Measurements from ENCODE around the gene DLGAP4. TPM values are rescaled to one million over a fixed set of nuclear protein-coding genes. Genes with fewer than 3 reads are reported as not detected.

The DLGAP4 gene
- total RNA-seq, 1 experiment from 2014 or later = 59.9 TPM

DNA sequence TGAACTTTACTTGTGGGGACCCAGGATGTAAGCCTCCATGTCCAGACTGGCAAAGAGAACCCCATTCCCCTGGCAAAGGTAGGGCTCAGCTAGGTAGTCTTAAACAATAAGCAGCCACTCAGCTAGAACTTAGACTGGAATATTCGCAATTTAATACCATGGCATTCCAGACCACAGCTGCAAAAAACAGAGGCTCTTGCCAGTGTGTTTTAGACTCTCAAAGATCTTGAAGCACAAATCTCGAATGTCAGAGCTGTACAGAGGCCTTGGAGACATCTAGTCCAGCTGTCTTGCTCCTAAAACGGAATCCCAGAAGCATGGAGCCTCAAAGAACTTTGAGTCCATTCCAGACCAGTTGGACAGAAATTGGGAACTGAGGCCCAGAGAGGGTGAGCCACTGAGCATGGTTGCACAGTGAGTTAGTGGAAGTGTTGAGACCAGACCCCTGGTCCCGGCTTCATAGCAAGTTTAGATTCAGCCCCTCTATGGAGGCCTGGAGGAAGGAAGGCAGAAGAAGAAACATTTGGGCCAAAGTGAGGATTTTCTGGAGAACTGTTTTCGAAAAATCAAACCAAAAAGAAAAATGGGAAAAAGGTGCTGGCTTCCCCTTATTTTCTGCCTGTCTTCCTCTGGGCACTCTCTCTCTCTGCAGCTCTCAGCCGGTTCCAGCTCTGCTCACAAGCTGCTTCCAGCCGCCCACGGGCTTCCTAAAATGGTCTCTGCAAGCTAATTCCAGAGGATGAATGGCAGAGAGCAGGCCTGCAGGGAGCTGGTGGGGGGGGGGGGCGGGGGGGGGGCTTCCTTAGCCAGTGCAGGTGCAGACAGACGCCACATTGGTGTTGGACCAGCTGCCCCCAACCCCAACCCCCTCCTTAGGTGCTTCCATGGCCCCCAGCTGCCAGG, 37.4 kb upstream of the DLGAP4 start:
- Histone ChIP-seq H3K36me3 (ENCODE audit: insufficient read depth, low read length, poor library complexity, severe bottlenecking) (no peaks in the 10 kb centered on the region), H3K27me3 (replicated peaks; ENCODE audit: insufficient read depth, low read depth, low read length, poor library complexity) (no peaks in the 10 kb centered on the region), H3K4me1 (ENCODE audit: insufficient read depth, low read length, poor library complexity, severe bottlenecking) (no peaks in the 10 kb centered on the region), H3K4me3 (ENCODE audit: low read depth, low read length, poor library complexity, severe bottlenecking) (no peak overlapping the region), H3K27ac (ENCODE audit: low read depth, low read length, poor library complexity, severe bottlenecking) (no peak overlapping the region), H3K9me3 (ENCODE audit: low read depth, low read length, poor library complexity, severe bottlenecking) (no peaks in the 10 kb centered on the region)
- ChIA-PET CTCF (no interaction called here), POLR2A (ENCODE audit: low non-redundant PET) (no interaction called here)
- BruUV-seq (replicated peaks) = no TSS peak
- intact Hi-C loops (cut with micrococcal nuclease; ENCODE audit: unreplicated experiment) = no loop called here
- DNase-seq (ENCODE audit: low spot score) = peak; percentile 12
- TF ChIP-seq EZH2 (IDR thresholded peaks at IDR 0.05; ENCODE audit: borderline replicate concordance, low read depth, low read length, poor library complexity, severe bottlenecking) = no peak
- TF ChIP-seq, protein P1, sequence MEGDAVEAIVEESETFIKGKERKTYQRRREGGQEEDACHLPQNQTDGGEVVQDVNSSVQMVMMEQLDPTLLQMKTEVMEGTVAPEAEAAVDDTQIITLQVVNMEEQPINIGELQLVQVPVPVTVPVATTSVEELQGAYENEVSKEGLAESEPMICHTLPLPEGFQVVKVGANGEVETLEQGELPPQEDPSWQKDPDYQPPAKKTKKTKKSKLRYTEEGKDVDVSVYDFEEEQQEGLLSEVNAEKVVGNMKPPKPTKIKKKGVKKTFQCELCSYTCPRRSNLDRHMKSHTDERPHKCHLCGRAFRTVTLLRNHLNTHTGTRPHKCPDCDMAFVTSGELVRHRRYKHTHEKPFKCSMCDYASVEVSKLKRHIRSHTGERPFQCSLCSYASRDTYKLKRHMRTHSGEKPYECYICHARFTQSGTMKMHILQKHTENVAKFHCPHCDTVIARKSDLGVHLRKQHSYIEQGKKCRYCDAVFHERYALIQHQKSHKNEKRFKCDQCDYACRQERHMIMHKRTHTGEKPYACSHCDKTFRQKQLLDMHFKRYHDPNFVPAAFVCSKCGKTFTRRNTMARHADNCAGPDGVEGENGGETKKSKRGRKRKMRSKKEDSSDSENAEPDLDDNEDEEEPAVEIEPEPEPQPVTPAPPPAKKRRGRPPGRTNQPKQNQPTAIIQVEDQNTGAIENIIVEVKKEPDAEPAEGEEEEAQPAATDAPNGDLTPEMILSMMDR (conservative IDR thresholded peaks at IDR 0.05; ENCODE audit: low read depth, low read length) = no peak

DNA sequence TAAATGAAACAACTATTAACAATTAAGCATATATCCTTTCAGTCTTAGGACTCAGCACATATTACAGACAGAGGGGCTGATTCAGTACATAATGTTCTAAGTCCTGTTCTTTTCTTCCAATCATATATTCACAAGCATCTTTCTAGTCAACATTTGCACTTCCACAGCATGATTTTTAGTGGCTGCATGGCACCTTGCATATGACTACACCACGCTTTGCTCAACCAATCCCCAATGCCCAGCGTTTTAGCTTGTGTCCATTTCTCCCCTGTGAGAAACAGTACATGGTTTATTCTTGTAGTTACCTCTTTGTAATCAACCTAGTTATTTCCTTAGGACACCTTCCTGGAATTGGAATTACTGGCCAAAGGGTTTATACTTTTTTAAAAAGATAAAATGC, 36.6 kb upstream of the DLGAP4 start:
- Histone ChIP-seq H3K27me3 (replicated peaks; ENCODE audit: insufficient read depth, low read depth, low read length, poor library complexity) (no peaks in the 10 kb centered on the region), H3K9me3 (ENCODE audit: low read depth, low read length, poor library complexity, severe bottlenecking) (no peaks in the 10 kb centered on the region), H3K4me3 (ENCODE audit: low read depth, low read length, poor library complexity, severe bottlenecking) (no peak overlapping the region), H3K36me3 (ENCODE audit: insufficient read depth, low read length, poor library complexity, severe bottlenecking) (no peaks in the 10 kb centered on the region), H3K27ac (ENCODE audit: low read depth, low read length, poor library complexity, severe bottlenecking) (no peak overlapping the region), H3K4me1 (ENCODE audit: insufficient read depth, low read length, poor library complexity, severe bottlenecking) (no peaks in the 10 kb centered on the region)
- BruUV-seq (replicated peaks) = no TSS peak
- no peak for DNase-seq (ENCODE audit: low spot score)
- no peak for TF ChIP-seq EZH2 (IDR thresholded peaks at IDR 0.05; ENCODE audit: borderline replicate concordance, low read depth, low read length, poor library complexity, severe bottlenecking)
- TF ChIP-seq, protein P1 (conservative IDR thresholded peaks at IDR 0.05; ENCODE audit: low read depth, low read length) = no peak
- ChIA-PET POLR2A (ENCODE audit: low non-redundant PET) (interaction anchor here (0.6 kb wide), 1 partner anchor 9 kb away, joined by 3 read pairs; no protein-coding TSS in a partner anchor), CTCF (no interaction called here)
- intact Hi-C loops (cut with micrococcal nuclease; ENCODE audit: unreplicated experiment) = no loop called here

DNA sequence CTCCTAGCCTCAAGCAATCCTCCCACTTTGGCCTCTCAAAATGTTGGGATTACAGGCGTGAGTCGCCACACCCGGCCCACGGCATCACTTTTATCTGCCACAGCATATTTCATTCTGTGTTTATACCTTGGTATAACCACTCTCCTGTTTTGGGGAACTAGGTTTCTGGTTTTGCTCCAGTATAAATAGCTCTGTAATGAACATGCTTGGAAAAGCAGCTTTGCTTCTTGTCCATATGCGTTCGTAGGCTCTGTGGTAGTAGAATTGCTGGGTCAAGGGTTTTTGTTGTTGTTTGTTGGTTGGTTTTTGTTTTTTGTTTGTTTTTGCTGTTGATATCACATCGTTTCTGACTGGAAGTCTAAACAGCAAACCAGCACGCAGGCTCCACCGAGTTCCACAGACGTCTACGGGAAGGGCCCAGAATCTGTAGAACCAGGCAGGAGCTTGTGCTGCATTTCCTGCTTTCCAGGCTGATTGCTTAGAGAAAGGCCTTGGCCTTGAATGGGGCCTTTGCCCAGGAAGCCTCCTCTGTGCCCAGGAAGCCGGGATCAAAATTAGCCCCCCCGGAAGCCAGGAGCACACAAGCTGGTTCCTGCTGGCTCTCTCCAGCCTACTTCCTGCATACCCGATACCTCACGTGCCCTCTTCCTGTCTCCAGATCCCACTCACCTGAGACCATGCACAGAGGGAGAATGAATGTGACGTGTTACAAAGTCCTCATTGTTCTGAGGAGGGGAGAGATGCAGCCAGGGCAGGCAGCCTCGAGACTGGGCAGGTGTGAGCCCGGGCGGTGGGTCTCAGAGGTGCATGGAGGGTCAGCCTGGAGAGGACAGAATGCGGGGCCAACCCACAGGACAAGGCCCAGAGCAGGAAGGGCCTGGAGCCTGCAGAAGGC, 35.1 kb upstream of the DLGAP4 start:
- Histone ChIP-seq H3K4me1 (ENCODE audit: insufficient read depth, low read length, poor library complexity, severe bottlenecking) (no peaks in the 10 kb centered on the region), H3K4me3 (ENCODE audit: low read depth, low read length, poor library complexity, severe bottlenecking) (no peak overlapping the region), H3K9me3 (ENCODE audit: low read depth, low read length, poor library complexity, severe bottlenecking) (no peaks in the 10 kb centered on the region), H3K36me3 (ENCODE audit: insufficient read depth, low read length, poor library complexity, severe bottlenecking) (no peaks in the 10 kb centered on the region), H3K27me3 (replicated peaks; ENCODE audit: insufficient read depth, low read depth, low read length, poor library complexity) (no peaks in the 10 kb centered on the region), H3K27ac (ENCODE audit: low read depth, low read length, poor library complexity, severe bottlenecking) (no peak overlapping the region)
- ChIA-PET POLR2A (ENCODE audit: low non-redundant PET) (interaction anchor here (0.6 kb wide), 1 partner anchor 100 kb away, joined by 7 read pairs; no protein-coding TSS in a partner anchor), CTCF (interaction anchor here (0.6 kb wide), 1 partner anchor 431 kb away, joined by 5 read pairs; no protein-coding TSS in a partner anchor)
- DNase-seq (ENCODE audit: low spot score) = no peak
- intact Hi-C loops (cut with micrococcal nuclease; ENCODE audit: unreplicated experiment) = loop anchor here (5.0 kb wide), 1 partner anchor 166 kb away; no protein-coding TSS in a partner anchor
- TF ChIP-seq, protein P1 (conservative IDR thresholded peaks at IDR 0.05; ENCODE audit: low read depth, low read length) = no peak
- no peak for TF ChIP-seq EZH2 (IDR thresholded peaks at IDR 0.05; ENCODE audit: borderline replicate concordance, low read depth, low read length, poor library complexity, severe bottlenecking)
- BruUV-seq (replicated peaks) = no TSS peak

Measured in A673 (cell line).